Dendritic cell treated with granulocyte-macrophage colony-stimulating factor and Interleukin-4, amounts not matched to agents 40 ng/mL and 50 ng/mL, for 4 days (primary cell): ENCODE results near the gene RAD51B.
"Not testable (repeated sequence)": the region's sequence is repeated elsewhere in the genome, so short reads cannot be mapped to it uniquely, and the experiment has no call there.

Experiments used
- H3K27ac Mint-ChIP-seq: one replicate; pipeline ENCODE4 v1.8.0; 2022; ENCODE audit warnings: mild to moderate bottlenecking, mixed read lengths
- H3K27me3 Mint-ChIP-seq: one replicate; pipeline ENCODE4 v1.8.0; 2022; ENCODE audit warnings: mild to moderate bottlenecking, mixed read lengths
- H3K36me3 Mint-ChIP-seq: one replicate; pipeline ENCODE4 v1.8.0; 2022; ENCODE audit warnings: low read depth, mixed read lengths
- H3K4me1 Mint-ChIP-seq: one replicate; pipeline ENCODE4 v1.8.0; 2022; ENCODE audit warnings: low read depth, mixed read lengths
- H3K4me3 Mint-ChIP-seq: one replicate; pipeline ENCODE4 v1.8.0; 2022; ENCODE audit warnings: mild to moderate bottlenecking, moderate library complexity, mixed read lengths
- H3K9me3 Mint-ChIP-seq: one replicate; pipeline ENCODE4 v1.8.0; 2022; ENCODE audit warnings: mixed read lengths
- intact Hi-C: fragments of 100-400 bp; cut with micrococcal nuclease; formaldehyde crosslinking; loops from one replicate; pipeline ENCODE4 v1.15.0; 2022

Gene RAD51B

DNA sequence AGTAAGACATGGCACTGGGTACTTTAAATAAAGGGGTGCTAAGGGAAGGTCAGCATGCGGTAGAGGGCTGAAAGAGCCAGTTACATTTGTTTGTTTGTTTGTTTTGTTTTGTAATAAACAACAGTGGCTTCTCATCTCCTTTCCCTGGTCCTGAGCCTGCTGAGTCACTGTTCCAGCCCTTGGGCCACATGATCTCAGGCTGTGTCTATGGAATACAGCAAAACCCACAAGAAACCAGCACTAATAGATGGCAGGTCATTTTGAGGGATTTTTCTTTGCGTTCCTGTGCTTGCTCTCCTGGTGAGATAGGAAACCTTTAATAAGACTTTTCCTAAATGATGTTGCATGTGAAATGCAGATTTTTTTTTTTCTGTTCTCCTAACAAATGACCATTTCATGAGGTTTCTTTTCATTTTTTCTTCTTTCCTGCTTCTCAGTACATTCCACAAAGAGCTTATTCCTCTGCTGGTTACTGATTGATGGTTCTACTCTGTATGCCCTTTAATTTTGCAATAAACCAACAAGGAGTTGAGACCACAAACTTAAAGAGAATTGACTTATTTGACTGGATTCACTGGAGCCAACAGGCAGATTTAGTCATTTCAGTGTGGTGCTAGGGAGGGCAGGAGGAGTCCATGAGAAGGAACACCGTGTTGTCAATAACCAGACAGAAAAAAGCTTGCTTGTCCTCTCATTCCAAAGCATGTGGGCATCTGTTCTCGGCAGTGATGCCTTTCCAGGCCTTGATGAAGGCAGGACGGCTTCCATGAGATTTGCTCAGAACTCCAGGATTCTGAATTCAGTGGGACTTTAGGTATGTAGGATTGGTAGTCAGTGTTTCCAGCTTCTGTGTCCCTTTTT is 459.2 kb downstream of the RAD51B start:
- intact Hi-C loops, result no loop called here
- Mint-ChIP-seq H3K4me3 (no peak overlapping the region), H3K27me3 (no peaks in the 10 kb centered on the region), H3K9me3 (no peaks in the 10 kb centered on the region), H3K36me3 (no peaks in the 10 kb centered on the region), H3K4me1 (peaks cover 73% of the 10 kb centered on the region), H3K27ac (peak overlapping the region; percentile 53)

DNA sequence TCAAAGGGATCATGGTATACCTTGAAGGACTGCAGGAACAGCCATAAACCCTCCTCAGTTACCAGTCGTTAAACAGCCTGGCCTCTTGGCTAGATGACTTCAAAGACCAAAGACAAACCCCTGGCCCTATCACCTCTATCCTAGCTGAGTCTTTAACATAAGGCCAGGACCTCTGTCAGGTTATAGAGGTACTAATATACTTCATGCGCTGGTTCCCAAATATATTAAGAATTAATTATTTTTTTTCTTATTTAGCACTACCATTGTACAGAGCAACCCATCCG is 459.8 kb downstream of the RAD51B start:
- intact Hi-C loops, result no loop called here
- peak overlapping the region; percentile 53 for H3K27ac Mint-ChIP-seq
- no peaks in the 10 kb centered on the region for H3K27me3 Mint-ChIP-seq
- no peak overlapping the region for H3K4me3 Mint-ChIP-seq
- no peaks in the 10 kb centered on the region for H3K9me3 Mint-ChIP-seq
- H3K4me1 Mint-ChIP-seq, result peaks cover 71% of the 10 kb centered on the region
- no peaks in the 10 kb centered on the region for H3K36me3 Mint-ChIP-seq

DNA sequence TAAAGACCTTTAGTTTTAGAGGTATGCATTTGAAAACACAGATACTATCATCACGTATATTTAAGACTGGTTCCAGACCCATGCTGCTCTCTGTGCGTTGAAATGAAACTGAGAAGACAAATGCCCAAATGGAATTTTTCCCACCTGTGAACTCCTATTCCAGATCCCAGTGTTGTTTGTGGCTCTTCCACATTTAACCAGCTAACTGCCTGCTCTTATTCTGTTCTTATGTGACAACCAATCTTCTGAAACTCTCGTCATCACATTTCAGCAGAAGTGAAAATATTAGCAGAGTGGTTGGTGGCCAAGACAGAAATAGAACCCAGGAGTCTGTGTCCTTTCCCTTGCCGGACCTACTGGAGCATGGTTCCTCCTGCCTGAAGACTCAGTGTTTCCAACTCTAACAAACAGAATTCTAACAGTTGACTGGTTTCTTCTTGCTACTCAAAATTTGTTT is 460.2 kb downstream of the RAD51B start:
- intact Hi-C loops, result no loop called here
- H3K27ac Mint-ChIP-seq, result peak overlapping the region; percentile 30
- H3K4me3 Mint-ChIP-seq, result no peak overlapping the region
- no peaks in the 10 kb centered on the region for H3K9me3 Mint-ChIP-seq
- no peaks in the 10 kb centered on the region for H3K27me3 Mint-ChIP-seq
- H3K36me3 Mint-ChIP-seq, result no peaks in the 10 kb centered on the region
- peaks cover 70% of the 10 kb centered on the region for H3K4me1 Mint-ChIP-seq

DNA sequence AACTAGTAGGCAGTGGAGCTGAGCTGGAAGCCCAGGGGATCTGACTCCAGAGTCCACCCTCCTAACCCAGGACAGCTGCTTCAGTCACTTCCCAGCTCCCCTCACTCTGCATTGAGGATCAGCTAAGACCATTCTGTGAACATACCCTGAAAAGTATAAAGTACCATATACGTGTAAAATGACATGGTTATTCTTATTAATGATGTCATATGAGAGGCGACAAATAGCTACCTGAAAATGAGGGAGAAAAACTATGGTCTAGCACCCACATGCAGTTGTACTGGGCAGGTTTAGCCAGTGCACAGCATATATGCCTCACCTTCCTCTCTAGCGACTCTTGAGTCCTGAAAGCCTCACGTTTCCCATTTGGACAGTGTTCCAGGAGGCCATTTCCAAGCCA is 461.9 kb downstream of the RAD51B start:
- no peaks in the 10 kb centered on the region for H3K27me3 Mint-ChIP-seq
- H3K27ac Mint-ChIP-seq, result peak overlapping the region; percentile 55
- intact Hi-C loops, result no loop called here
- no peaks in the 10 kb centered on the region for H3K36me3 Mint-ChIP-seq
- H3K4me3 Mint-ChIP-seq, result no peak overlapping the region
- H3K4me1 Mint-ChIP-seq, result peaks cover 70% of the 10 kb centered on the region
- no peaks in the 10 kb centered on the region for H3K9me3 Mint-ChIP-seq

DNA sequence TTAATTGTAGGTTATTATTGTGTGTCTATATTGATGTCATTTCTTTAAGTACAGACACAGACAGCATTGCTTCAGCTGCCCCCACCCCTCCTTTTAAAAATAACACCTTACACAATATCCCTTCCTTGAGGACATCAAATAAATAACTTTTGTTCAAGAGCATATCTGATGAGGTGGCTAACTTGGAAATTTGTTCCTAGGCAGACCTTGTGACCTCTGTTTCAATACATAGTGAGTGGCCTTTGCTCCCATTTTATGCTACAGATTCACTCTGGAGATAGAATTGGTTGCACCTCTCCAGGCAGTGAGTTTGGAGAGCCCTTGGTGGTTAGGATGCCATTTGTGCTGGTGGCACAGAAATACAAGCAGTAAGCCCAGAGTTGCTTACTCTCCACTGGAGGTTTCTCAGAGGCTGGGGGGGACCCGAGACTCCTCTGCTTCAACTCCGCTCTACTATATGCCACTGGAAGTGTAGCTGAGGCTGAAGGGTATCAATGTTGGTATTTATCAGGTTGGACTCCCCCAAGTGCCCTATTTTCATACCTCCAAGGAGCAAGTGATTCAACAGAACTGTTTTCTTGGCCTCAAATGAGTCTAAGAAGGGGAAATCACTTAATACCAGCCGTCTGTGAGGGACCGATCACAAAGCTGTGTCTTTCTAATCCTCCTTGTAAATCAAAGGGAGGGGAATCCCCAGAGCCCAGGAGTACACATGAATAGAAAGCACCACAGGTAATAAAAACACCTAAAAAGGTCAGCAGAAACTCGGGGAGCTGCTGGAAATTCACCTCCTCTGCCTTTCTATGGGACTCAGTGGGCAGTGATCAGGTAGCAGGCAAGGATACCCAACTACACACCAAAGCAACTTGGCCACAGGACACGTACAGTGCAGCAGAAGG is 463.1 kb downstream of the RAD51B start:
- no peaks in the 10 kb centered on the region for H3K36me3 Mint-ChIP-seq
- H3K27me3 Mint-ChIP-seq, result no peaks in the 10 kb centered on the region
- H3K4me3 Mint-ChIP-seq, result no peak overlapping the region
- H3K9me3 Mint-ChIP-seq, result no peaks in the 10 kb centered on the region
- H3K4me1 Mint-ChIP-seq, result peaks cover 71% of the 10 kb centered on the region
- intact Hi-C loops, result no loop called here
- H3K27ac Mint-ChIP-seq, result peak overlapping the region; percentile 55

DNA sequence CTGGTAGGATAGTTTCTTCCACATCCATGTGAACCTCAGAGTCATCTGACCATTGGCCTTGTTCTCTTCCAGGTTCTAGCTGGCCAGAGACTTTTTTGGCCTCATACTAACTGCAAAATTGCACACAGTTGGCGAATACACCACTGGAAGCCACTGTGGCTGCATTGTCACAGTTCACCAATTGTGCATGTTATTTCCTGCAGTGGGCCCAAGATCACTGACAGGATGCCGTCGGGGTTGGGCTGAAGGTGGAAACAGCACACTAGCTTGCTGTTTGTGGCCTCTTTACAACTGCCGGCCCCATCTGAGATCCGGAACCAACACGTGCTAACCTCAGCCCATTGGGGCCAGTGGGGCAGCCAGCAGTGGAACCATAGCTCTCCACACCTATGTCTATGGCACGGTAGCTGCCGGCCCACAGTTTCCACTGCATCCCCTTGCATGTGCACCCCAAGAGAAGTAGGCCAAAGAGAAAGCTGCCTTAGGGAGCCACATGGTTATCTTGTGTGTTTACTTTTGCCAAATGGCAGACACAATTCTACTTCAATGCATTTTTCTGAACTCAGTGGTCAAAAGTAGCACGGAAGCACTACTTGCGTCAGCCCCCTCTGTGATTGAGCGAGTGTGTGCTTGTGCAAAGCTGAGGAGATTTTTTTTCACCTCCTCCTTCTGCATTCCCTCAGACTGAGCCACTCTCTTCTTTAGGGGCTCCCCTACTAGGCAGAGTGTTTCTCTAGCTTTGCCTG is 464.0 kb downstream of the RAD51B start:
- intact Hi-C loops, result no loop called here
- Mint-ChIP-seq H3K9me3 (no peaks in the 10 kb centered on the region), H3K4me1 (peaks cover 68% of the 10 kb centered on the region), H3K27me3 (no peaks in the 10 kb centered on the region), H3K4me3 (no peak overlapping the region), H3K27ac (no peak overlapping the region), H3K36me3 (no peaks in the 10 kb centered on the region)

DNA sequence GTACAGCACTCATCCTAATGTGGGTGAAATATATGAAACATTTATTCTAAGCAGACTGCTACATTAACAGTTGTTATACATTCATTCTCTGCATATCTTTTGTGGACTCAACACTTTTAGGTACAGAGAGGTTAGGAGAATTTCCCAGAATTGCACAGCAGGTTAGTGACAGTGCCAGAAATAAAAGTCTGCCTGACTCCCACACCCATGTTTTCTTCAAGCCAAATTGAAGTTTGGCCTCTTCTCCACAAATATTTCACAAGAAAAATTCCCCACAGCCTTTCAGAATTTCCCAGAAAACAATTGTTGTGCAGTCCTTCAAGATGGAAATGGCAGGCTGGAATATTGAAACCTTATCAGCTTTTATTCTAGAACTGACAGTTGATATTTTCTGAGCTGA is 464.8 kb downstream of the RAD51B start:
- H3K9me3 Mint-ChIP-seq, result no peaks in the 10 kb centered on the region
- intact Hi-C loops, result no loop called here
- H3K4me3 Mint-ChIP-seq, result no peak overlapping the region
- no peaks in the 10 kb centered on the region for H3K36me3 Mint-ChIP-seq
- H3K27me3 Mint-ChIP-seq, result no peaks in the 10 kb centered on the region
- H3K4me1 Mint-ChIP-seq, result peaks cover 60% of the 10 kb centered on the region
- H3K27ac Mint-ChIP-seq, result peak overlapping the region; percentile 56

DNA sequence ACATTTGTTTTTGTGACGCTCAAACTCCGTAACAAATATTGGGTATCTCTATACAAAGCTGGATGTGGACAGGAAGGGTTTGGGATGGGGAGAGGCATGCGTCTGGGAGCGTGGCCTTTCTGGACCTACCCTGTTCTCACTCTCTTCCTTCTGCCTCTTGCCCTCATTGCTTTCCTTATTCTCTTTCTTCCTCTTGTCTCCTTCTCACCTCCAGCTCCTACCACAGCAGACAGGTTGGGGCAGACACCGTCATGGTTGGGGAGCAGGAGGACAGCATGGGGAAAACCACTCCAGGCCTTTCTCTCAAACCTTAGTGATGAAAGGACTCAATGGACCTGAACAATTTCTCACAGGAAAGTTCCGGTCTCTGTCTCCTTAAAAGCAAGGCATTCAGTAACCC is 465.3 kb downstream of the RAD51B start:
- H3K9me3 Mint-ChIP-seq, result no peaks in the 10 kb centered on the region
- H3K27me3 Mint-ChIP-seq, result no peaks in the 10 kb centered on the region
- H3K4me1 Mint-ChIP-seq, result peaks cover 60% of the 10 kb centered on the region
- H3K36me3 Mint-ChIP-seq, result no peaks in the 10 kb centered on the region
- intact Hi-C loops, result no loop called here
- no peak overlapping the region for H3K4me3 Mint-ChIP-seq
- peak overlapping the region; percentile 56 for H3K27ac Mint-ChIP-seq

DNA sequence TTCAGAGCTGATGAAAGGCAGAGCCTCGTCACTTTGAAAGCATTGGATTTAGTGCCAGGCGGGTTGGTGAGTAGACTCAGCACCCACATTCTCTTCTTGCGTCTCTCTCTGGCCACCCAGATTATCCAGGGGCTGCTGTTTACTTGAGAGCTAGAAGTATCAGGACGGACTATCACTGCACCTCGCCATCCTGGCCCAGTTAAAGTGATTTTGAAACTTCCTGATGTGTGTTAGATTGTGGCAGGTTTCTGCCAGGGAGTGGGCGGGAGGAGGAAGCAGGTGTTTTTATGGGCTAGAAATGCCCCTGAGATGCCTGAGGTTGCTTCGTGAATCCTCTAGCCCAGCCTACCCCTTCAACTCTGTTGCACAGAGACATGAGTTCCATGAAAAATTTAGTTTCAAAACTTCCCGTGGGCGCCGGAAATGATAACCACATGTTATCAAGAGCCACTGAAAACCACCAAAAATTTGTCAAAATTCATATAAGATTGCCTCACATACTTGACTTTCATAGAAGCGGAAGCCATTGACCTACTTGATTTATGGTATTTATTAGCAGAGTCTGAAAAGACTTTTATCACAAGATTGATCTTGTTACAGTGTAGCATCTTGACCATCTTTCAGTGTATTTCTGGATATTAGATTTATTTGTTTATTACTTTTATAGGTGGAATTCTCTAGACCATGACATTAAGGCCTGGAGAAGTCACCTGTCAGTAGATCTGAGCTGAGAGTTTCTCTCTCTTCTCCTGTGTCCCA is 466.0 kb downstream of the RAD51B start:
- Mint-ChIP-seq H3K36me3 (no peaks in the 10 kb centered on the region), H3K4me3 (no peak overlapping the region), H3K27me3 (no peaks in the 10 kb centered on the region), H3K27ac (peak overlapping the region; percentile 56), H3K9me3 (no peaks in the 10 kb centered on the region), H3K4me1 (peaks cover 54% of the 10 kb centered on the region)
- intact Hi-C loops, result no loop called here

DNA sequence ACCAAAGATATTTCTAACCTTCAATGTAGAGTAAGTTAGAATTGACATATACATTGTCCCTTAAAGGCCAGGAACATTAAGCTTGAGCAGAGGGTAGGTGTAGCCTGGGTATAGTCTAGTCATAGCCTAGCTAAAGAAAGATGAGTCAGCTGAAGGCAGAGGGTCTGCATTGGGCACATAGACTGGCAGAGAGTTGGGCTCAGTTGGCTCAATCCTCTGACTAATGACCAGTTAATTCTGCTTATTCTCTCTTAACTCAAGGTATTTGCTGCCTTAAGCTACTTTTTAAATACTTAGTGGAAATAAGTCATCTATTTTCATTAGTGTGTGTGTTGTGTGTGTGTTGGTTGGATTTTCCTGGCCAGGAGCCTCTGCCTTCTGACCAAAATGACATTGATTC is 467.1 kb downstream of the RAD51B start:
- Mint-ChIP-seq H3K27me3 (no peaks in the 10 kb centered on the region), H3K4me3 (no peak overlapping the region), H3K4me1 (peaks cover 50% of the 10 kb centered on the region), H3K36me3 (no peaks in the 10 kb centered on the region), H3K27ac (peak overlapping the region; percentile 39), H3K9me3 (no peaks in the 10 kb centered on the region)
- intact Hi-C loops, result no loop called here

DNA sequence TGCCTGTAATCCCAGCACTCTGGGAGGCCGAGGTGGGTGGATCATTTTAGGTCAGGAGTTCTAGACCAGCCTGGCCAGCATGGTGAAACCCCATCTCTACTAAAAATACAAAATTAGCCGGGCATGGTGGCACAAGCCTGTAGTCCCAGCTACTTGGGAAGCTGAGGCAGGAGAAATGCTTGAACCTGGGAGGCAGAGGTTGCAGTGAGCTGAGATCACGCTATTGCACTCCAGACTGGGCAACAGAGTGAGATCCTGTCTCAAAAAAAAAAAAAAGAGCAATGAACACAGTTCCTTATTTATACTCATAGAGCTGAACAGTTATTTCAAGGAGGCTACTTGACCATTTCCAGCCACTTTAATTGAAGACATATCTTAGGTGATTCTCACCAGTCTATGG is 469.9 kb downstream of the RAD51B start:
- H3K9me3 Mint-ChIP-seq, H3K27ac Mint-ChIP-seq, H3K36me3 Mint-ChIP-seq, H3K4me3 Mint-ChIP-seq, intact Hi-C loops, H3K27me3 Mint-ChIP-seq: not testable (repeated sequence)
- peaks cover 54% of the 10 kb centered on the region for H3K4me1 Mint-ChIP-seq

DNA sequence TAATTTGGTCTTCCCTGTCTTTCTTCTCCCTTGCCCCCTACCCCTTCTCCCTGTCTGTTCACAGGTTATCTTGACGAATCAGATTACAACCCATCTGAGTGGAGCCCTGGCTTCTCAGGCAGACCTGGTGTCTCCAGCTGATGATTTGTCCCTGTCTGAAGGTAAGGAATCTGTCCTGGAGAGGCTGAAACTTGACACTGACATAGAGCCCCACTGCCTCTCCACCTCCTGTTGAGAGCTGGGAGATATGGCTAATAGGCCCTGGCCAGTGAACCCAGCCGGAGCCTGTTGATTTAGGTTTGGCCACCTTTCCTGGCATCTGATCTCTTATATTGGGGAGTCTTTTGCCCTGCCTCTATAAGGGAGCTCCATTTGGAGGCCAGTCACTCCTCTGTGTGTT is 472.2 kb downstream of the RAD51B start:
- H3K9me3 Mint-ChIP-seq, result no peaks in the 10 kb centered on the region
- H3K27ac Mint-ChIP-seq, result peak overlapping the region; percentile 37
- H3K4me1 Mint-ChIP-seq, result peaks cover 37% of the 10 kb centered on the region
- no peaks in the 10 kb centered on the region for H3K27me3 Mint-ChIP-seq
- H3K4me3 Mint-ChIP-seq, result no peak overlapping the region
- H3K36me3 Mint-ChIP-seq, result no peaks in the 10 kb centered on the region
- intact Hi-C loops, result no loop called here

DNA sequence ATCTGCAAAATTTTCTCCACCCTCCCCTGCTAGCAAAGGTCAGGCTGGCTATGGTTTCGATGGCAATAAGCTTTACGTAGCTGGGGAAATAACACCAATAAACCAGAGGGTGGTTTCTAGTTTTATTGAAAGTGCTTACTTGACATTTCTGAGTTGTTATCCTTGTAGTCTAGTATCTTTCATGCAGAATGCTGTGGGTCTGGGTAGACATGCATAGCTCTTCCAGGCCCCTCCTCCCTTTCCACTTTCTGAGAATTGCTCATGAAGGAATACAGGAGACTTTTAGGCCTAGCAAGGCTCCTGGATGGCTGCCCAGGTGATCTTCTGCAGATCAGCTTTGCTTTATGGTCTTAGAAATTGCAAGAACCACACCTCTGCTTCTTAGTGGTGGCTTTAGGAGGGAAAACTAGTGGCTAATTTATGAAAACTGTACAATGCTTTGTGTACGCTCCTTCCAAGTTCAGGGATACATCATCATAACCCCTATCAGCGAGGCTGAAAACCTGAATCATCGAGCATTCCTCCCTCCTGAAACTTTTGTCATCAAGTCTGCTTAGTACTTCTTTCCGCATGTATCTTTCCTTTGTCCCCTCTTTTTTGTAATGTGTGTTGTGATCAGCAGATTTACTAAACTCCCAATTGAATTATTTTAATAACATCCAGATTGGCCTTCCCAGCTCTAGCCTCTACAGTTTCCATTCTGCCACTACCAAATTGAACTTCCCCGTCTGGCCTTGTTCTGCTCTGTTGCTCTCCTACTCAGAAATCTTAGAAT is 473.0 kb downstream of the RAD51B start:
- Mint-ChIP-seq H3K4me1 (peaks cover 35% of the 10 kb centered on the region), H3K4me3 (no peak overlapping the region), H3K27ac (peak overlapping the region; percentile 84), H3K9me3 (no peaks in the 10 kb centered on the region), H3K36me3 (no peaks in the 10 kb centered on the region), H3K27me3 (no peaks in the 10 kb centered on the region)
- intact Hi-C loops, result no loop called here
